HS-27A (cell line): ENCODE data around the gene CPOX.

Experiments used
- DNase-seq: peaks from one replicate; pipeline ENCODE4 v3.0.0-alpha.2; 2012; ENCODE audit warnings: low read depth, missing footprints

CPOX gene

DNA sequence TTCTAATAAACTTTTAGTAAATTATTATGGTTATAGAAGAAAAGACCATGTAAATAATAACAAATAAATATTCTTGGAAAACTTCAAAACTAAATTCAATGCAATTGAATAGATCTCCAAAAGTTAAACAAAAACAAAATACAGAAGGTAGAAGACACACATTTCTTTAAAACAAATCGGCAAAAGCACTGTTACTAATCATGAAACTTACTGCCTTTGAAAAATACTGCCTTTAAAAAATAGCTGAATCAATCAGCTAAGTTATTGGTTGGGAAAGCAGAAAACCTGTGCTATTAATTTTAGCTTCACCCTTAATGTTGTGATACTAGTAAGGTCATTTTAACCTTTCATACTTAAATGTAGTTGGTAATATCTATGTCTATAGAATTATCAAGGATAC, 58.7 kb downstream of the CPOX start:
- DNase-seq = no peak

DNA sequence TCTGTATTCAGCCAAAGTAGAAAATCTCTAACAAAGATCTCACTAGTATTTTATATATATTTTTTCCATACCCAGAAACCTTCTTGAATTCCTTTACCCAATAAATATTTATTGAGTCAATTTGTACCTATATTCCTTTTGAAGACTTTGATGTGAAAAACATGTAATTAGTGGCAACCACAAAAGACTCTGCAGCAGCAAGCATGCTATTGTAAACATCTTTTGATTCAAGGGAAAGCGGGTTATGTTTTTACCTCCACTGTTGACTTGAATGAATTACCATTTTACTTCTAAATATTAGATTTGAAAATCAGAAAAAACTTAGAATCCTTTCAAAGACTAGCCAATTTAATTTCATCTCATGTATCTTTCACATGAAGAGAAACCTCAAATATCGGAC, 59.2 kb downstream of the CPOX start:
- DNase-seq = no peak

DNA sequence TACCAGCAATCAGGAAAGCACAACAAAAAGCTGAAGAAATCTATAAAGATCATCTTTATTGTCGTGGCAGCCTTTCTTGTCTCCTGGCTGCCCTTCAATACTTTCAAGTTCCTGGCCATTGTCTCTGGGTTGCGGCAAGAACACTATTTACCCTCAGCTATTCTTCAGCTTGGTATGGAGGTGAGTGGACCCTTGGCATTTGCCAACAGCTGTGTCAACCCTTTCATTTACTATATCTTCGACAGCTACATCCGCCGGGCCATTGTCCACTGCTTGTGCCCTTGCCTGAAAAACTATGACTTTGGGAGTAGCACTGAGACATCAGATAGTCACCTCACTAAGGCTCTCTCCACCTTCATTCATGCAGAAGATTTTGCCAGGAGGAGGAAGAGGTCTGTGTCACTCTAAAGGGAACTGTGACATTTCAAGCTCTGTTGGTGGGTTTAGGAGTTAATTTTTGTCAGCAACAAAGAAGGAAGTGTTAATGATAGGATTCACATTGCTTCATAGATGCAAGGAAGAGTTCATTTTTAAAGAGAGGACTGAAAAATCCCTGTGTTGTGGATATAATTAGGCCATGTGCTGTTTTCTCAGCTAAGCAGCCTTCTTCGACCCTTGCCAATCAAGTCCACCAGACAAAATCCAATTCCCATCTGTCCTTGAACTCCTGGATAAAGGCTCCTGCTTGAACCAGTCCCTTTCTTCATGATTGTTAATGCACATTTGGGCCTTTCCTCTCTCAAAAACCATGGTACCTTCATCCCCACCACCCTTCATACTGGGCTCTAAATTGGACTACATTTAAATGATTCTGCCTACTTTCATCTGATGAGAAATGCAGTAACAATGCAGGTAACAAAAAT, 60.5 kb downstream of the CPOX start:
- no peak for DNase-seq

DNA sequence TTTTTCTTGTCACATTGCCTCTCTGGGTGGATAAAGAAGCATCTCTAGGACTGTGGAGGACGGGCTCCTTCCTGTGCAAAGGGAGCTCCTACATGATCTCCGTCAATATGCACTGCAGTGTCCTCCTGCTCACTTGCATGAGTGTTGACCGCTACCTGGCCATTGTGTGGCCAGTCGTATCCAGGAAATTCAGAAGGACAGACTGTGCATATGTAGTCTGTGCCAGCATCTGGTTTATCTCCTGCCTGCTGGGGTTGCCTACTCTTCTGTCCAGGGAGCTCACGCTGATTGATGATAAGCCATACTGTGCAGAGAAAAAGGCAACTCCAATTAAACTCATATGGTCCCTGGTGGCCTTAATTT, 61.2 kb downstream of the CPOX start:
- no peak for DNase-seq

DNA sequence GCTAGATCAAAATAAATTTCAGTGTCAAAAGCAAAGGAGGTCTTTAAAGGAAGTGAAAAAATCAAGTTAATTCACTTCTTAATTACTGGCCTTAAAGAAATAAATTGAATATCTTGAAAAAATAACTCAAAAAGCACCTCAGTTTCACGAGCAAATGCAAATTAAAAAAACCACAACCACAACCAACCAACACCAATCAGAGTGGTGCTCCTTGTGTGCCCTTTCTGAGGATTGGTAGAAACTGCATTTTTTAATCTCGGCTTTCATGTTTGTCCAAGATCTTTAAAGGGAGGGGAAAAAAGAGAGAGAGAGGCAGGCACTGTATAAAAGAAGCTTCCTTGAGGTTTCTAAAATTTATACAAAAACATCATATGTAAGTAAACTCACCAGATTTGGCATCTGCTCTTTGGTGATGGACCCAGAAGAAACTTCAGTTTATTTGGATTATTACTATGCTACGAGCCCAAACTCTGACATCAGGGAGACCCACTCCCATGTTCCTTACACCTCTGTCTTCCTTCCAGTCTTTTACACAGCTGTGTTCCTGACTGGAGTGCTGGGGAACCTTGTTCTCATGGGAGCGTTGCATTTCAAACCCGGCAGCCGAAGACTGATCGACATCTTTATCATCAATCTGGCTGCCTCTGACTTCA, 61.7 kb downstream of the CPOX start, which contains the start of gene GPR15:
Gene GPR15 (plus strand): TSS at position 357 of the 653 bp plus-strand sequence. CDS start 56 bp downstream, at position 413.
- no peak for DNase-seq

DNA sequence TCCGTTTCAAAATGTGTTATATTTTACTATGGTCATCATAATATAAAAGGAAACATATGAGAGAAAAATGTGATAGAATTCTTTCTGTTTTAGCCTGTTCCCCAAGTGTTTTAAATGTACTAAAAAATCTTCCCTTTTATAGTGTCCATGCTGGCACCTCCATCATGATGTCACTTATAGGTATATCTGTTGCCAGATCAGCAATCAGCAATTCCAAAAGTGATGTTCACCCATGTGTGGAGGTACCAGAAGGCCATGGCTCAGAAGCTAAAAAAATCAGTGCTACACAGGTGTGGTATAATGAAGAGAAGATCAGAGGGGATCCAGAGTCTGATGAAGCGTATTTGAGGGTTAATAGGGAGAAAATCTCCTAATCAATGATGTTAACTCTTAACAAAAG, 62.7 kb downstream of the CPOX start:
- DNase-seq = no peak

DNA sequence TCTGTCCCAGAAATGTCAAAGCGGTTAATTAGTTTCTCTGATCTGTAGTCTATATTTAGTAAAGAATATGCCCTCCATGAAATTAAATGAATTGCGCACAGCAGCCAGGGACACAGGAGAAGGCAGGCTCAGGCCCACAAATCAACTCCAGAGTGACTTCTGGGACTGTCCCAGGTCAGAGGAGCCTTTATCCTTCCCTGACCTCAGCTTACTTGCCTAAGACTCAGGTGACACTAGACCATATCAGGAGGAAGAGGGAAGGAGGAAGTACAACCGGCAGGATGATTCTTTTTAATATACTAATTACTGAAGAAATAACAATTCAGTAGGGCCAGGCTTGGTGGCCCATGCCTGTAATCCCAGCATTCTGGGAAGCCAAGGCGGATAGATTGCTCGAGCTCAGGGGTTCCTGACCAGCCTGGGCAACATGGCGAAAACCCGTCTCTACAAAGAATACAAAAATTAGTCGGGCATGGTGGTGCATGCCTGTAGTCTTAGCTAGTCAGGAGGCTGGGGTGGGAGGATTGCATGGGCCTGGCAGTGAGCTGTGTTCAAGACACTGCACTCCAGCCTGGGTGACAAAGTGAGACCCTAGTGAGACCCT, 63.5 kb downstream of the CPOX start:
- DNase-seq = no peak
